NCI-H2107 treated with DMSO at 0.1 percent for 48 hours (cell line): ENCODE data around the gene MORC3.
"Not testable (repeated sequence)": the region's sequence is repeated elsewhere in the genome, so short reads cannot be mapped to it uniquely, and the experiment has no call there.

Experiments
- DNase-seq: peaks from one replicate; lab custom pipeline; 2025; ENCODE audit not compliant: unreplicated experiment; lab: John Stamatoyannopoulos, UW

The MORC3 gene

DNA sequence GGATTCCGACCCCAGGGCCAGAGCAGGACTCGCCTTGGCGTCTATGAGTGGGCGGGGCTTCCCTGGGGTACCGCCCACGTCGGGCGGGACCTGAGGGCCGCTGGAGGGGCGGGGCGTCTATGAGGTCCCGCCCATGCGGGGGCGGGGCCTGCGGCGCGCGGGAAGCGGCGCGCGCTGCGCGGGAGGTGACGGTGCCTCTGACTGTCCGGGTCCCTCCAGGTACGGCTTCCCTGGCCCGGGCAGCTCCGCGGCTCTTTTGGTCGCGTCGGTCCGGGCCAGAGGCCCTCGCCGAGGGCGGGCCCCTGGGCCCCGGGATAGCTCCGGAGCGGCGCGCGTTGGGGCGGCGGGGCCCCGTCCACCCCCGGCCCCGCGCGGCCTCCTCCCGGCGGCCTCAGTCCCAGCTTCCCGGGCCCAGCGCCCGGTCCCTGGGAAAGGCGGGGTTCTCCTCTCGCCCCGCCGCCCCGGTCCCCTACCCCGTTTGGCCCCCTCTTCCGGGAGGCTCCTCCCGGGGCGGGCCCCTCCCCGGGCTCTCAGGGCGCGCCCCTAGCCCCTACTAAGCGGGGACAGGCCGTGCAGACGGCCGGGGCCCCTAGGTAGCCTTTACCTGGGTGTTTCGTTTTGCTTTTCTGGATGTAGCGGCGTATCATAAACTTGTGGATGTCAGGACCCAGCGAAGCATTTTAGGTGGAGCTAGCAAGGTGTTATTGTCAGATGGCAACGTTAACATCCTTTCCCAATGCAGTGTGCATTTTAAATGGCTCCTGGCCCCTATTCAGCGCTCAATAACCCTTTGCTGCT lies 65.4 kb downstream of the MORC3 start, which contains the start of gene CHAF1B:
Gene CHAF1B, plus strand, starts transcription at position 160 of the 798 bp plus-strand sequence. CDS start 745 bp downstream, outside the sequence.
- peak; percentile 28 for DNase-seq

DNA sequence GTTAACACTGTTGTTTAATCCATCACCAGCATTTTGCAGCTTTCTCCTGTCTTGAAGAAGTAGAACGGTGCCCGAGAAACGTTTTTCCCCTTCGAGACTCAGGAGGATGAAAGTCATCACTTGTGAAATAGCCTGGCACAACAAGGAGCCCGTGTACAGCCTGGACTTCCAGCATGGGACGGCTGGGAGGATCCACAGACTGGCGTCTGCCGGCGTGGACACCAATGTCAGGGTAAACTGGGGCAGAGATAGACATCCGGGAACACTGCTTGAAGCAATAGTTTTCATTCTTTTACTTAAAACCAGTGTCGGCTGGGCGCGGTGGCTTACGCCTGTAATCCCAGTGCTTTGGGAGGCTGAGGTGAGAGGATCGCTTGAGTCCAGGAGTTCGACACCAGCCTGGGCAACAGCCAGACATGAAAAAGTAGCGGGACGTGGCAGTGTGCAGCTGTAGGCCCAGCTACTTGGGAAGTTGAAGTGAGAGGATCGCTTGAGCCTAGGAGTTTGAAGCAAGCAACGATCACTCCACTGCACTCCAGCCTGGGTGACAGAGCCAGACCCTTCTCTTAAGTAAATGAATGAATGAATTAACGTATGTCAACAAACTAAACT lies 66.1 kb downstream of the MORC3 start:
- DNase-seq = no peak

DNA sequence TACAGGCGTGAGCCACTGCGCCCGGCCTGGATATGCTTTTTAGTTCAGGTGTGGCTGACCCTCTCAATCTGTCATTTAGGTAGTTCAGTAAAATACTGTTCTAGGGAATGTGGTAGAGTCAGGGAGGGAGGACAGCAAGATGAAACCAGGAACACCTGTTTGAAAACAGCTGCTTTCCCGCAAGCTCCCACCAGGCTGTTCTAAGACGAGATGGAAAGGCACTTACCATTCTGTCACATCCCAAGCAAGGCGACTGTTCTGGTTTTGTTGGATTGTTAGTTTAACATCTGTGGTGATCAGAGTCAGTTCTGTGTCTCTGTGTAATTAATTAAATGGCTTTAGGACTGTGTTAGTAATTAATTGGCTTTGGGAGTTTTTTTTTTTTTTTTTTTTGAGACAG lies 68.1 kb downstream of the MORC3 start:
- DNase-seq = no peak

DNA sequence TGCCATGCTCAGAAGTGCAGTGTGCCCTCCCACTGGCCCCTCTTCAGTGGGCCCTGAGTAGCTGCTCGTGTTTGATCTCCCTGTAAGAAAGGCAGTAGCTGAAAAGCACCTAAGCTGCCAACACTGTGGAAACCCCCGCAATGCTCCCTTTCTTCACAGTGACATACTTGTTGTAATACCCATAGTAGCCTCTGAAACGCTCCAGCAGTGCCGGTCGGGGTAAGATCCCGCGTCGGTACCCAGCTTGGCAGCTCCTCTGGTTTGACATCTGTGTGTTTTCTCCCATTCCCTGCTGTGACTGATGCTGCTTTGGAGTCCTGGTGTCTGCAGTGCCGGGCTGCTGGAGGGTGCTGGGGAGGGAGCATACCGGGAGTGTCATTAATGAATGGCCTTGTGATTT lies 68.8 kb downstream of the MORC3 start:
- no peak for DNase-seq

- DNase-seq = not testable (repeated sequence)
Observed at GRCh38 chr21:36391649-36392048, 71.7 kb downstream of the MORC3 start.

DNA sequence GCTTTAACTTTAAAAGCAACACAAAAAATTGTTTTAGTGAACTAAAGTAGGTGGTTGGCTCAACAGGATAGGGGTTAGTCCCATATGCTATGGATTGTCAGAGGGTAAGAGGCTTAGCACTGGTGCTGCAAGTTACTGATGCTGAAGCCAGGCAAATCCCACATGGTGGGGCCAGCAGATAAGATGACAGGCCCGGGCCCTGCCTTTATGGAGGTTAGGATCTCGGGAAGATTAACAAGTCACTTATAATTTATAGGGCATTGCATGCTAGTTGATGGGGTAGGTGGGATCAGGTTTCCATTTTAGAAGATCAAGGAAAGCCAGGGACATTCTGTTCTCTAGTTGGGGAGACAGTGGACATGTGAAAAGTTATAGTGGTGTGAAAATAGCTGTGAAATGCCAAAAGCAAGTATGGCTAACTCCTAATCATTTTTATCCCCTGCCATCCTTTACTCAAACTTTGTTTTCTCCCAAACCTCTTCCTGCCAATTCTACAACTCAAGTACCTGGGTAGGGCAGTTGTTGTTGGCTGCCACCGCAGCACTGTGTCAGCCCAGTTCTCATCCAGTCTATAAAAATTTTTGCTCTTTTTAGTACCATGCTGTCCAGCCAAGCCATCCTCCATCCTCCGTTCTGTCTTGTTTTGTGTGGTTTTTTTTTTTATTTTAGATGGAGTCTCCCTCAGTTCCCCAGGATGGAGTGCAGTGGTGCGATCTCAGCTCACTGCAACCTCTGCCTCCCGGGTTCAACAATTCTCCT lies 75.5 kb downstream of the MORC3 start:
- no peak for DNase-seq

- DNase-seq = no peak
Observed at GRCh38 chr21:36396325-36396724, 76.3 kb downstream of the MORC3 start.

- DNase-seq = no peak
Observed at GRCh38 chr21:36396971-36397370, 77.0 kb downstream of the MORC3 start.

DNA sequence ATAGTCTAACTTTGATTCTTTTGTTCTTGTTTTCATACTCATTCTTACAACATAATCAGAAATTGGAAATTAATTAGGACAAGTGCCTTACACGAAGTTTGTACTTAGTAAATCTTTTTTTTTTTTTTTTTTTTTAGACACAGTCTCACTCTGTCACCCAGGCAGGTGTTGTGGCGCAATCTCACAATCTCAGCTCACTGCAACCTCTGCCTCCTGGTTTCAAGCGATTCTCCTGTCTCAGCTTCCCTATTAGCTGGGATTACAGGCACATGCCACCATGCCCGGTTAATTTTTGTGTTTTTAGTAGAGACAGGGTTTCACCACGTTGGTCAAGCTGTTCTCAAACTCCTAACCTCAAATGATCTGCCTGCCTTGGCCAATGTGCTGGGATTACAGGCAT lies 77.6 kb downstream of the MORC3 start:
- DNase-seq = no peak

DNA sequence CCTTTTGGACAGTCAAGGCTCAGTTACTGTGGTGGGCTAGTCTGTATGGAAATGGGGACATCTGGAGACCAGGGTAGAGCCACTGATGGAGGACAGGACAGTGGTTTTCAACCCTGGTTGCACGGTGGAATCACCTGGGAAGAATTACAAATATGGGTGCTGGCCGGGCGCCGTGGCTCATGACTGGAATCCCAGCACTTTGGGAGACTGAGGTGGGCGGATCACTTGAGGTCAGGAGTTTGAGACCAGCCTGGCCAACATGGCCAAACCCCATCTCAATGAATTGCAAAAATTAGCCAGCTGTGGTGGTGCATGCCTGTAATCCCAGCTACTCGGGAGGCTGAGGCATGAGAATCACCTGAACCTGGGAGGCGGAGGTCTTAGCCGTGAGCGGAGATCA lies 79.7 kb downstream of the MORC3 start:
- not testable (repeated sequence) for DNase-seq

GRCh38 chr21:36400719-36401118 lies 80.7 kb downstream of the MORC3 start:
- DNase-seq = no peak

DNA sequence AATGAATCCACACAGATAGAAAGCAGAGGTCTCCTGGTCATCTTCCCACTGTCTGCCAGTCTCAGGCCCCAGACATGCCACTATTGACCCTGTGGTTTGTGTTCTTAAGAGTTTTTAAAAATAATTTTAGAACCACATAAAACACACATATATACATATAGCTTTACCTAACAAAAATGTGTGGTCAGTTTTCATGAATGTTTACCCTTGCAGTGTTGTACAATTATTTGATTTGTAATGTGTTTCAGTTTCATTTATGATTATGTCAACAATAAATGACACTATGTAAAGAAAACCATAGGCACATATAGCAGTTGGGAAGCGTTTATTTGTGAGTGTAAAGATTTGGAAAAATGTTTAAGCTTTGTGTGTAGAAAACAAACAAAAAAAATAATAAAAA lies 82.3 kb downstream of the MORC3 start:
- DNase-seq = no peak

DNA sequence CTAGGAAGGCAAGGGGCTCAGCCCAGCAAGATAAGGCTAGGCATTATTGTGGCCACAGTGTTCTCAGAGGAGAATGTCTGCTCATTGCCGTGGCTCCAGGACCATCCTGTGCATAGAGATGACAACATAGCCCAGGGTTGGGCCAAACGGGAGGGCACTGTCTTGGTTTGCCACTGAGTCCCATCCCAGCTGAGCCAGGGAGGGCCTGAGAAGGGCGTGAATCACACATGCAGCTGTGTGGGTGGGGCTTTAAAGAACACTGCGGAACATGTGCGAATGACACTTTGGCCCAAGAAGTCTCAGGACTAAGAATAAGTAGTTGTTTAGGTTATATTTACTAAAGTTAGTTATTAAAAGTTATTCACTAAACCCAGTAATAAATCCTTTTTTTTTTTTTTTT lies 83.7 kb downstream of the MORC3 start:
- DNase-seq = no peak

GRCh38 chr21:36408568-36408967 lies 88.6 kb downstream of the MORC3 start:
- no peak for DNase-seq

DNA sequence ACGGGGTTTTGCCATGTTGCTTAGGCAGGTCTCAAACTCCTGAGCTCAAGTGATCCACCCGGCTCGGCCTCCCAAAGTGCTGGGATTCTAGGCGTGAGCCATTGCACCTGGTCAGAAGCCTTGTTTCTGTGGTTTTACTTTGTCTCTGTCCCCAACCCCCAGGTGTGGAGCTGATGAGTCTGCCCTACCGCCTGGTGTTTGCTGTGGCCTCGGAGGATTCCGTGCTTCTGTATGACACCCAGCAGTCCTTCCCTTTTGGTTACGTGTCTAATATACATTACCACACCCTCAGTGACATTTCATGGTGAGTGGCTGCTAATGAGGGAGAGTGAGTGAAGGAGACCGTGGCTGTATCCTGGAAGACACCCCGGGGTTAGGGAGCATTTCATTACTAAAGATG lies 91.3 kb downstream of the MORC3 start:
- DNase-seq = no peak

DNA sequence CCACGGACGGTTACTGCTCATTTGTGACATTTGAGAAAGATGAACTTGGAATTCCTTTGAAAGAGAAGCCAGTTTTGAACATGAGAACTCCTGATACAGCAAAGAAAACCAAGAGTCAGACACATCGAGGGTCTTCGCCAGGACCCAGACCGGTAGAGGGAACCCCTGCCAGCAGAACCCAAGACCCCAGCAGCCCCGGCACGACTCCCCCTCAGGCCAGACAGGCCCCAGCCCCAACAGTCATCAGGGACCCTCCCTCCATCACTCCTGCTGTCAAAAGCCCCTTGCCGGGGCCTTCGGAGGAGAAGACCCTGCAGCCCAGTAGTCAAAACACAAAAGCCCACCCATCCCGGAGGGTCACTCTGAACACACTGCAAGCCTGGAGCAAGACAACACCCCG lies 92.9 kb downstream of the MORC3 start:
- DNase-seq = no peak

DNA sequence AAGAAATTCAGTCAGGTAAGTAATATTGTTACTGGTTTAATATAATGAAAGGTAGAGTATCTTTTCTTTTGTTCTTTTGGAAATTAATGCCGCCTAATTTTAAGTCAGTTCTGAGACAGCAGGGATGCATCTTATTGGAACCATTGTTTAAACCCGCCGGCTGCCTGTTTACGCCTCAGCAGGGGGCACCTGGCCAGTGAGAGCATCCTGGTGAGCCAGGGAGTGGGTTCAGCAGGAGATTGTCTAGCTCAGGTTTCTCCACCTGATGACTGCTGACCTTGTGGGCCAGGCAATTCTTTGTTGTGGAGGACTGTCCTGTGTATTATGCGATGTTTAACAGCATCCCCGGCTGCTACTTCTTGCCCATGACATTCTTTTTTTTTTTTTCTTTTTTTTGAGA lies 95.4 kb downstream of the MORC3 start:
- DNase-seq = peak; percentile 63

- DNase-seq = no peak
Observed at GRCh38 chr21:36419241-36419640, 99.2 kb downstream of the MORC3 start.

GRCh38 chr21:36419996-36420395 lies 100.0 kb downstream of the MORC3 start:
- DNase-seq = peak; percentile 50

DNA sequence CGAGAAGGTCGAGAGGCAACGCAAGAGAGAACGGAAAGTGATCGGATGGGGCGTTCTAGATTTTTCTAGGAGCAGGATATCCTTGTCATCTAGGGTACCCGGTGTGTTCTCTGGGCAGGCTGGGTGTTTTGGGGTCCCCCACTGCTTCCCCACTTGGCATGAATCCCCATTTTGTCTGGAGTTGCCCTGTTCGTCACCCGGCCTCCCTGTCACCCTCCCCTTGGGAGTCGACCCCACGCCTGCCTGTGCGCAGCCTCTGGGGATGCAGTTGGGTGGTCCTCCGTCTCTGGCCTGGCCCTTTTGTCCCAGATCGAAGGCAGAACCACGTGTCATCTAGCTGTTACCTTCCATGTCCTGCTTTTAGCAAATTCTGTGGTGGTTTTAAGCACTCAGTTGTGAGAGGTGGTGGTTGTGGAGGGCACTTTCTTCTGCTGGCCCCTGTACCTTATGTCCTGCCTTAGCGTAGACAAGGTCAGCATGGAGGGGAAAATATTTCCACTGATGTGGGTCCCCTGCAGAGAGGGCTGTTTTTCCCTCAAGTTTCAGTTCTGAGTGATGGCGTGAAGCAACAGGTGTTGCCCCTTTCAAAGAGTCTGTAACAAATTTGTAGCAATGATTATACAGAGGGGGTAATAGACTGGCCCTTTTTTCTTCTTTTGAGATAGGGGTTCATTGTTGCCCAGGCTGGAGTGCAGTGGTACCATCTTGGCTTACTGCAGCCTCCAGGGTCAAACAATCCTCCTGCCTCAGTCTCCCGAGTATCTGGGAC lies 100.8 kb downstream of the MORC3 start:
- DNase-seq = no peak
